ENCODE data around the gene RPS6KC1. TPM values are rescaled to one million over a fixed set of nuclear protein-coding genes. Genes with fewer than 3 reads are reported as not detected.

Gene RPS6KC1
- total RNA-seq, 1 experiment from 2014 or later: 16.9 TPM

- Histone ChIP-seq H3K9ac (ENCODE audit: extremely low read depth, insufficient read length, low read length) (no peak overlapping the region), H3K9me3 (ENCODE audit: control insufficient read depth, low read depth, low read length) (no peaks in the 10 kb centered on the region), H3K27ac (ENCODE audit: insufficient read length, low read depth, low read length) (no peak overlapping the region), H4K5ac (ENCODE audit: insufficient read length, low read depth, low read length) (no peak overlapping the region), H4K20me1 (ENCODE audit: control insufficient read depth, insufficient read depth, insufficient read length) (no peaks in the 10 kb centered on the region), H3T11ph (ENCODE audit: low read length) (no peak overlapping the region), H2AFZ (ENCODE audit: low read length) (no peak overlapping the region), H2BK5ac (ENCODE audit: insufficient read length, low read length) (no peak overlapping the region), H3K79me1 (ENCODE audit: insufficient read depth, low read depth, low read length, poor library complexity, severe bottlenecking) (no peaks in the 10 kb centered on the region), H3K56ac (ENCODE audit: insufficient read length, low read depth, low read length) (no peak overlapping the region), H2BK12ac (ENCODE audit: insufficient read length, low read depth, low read length) (no peak overlapping the region), H2AK5ac (ENCODE audit: insufficient read length, low read length) (no peak overlapping the region), H3K23ac (ENCODE audit: insufficient read length, low read depth, low read length) (no peak overlapping the region), H3K27me3 (ENCODE audit: insufficient read depth, low read length) (no peaks in the 10 kb centered on the region), H3K4me2 (ENCODE audit: insufficient read depth, insufficient read length, low read length) (no peak overlapping the region), H3K18ac (ENCODE audit: insufficient read length, low read depth, low read length) (no peak overlapping the region), H2BK120ac (ENCODE audit: low read depth, low read length, poor library complexity, severe bottlenecking) (no peak overlapping the region), H3K14ac (ENCODE audit: insufficient read depth, low read length) (no peak overlapping the region), H3K4ac (ENCODE audit: low read depth, low read length) (no peak overlapping the region), H3K79me2 (ENCODE audit: insufficient read depth, low read length) (peaks cover 4% of the 10 kb centered on the region; the same call in 1 of the 2 replicates), H2BK20ac (ENCODE audit: low read depth, low read length, poor library complexity, severe bottlenecking) (no peak overlapping the region), H2BK15ac (ENCODE audit: low read depth, low read length) (no peak overlapping the region), H3K4me1 (ENCODE audit: insufficient read depth, low read length) (peaks cover 2% of the 10 kb centered on the region; the same call in 1 of the 2 replicates), H4K91ac (ENCODE audit: insufficient read length, low read depth, low read length) (no peak overlapping the region), H4K8ac (replicated peaks; ENCODE audit: insufficient read length, low read depth, low read length) (no peak overlapping the region), H3K23me2 (ENCODE audit: insufficient read length, low read depth, low read length, poor library complexity, severe bottlenecking) (peaks cover 4% of the 10 kb centered on the region)
- Mint-ChIP-seq H3K9me3 (peaks cover 0 to 9% of the 10 kb centered on the region in 2 experiments; a peak in 4 of 5 replicates), H3K27me3 (ENCODE audit: low read depth) (no peaks in the 10 kb centered on the region; the same call in 1 of the 2 replicates), H3K4me3 (no peak overlapping the region), H3K4me1 (peaks cover 2% of the 10 kb centered on the region in 2 experiments; a peak in 3 of 4 replicates), H3K36me3 (ENCODE audit: insufficient read depth in 1 of 3, low read depth in 3 of 3) (peaks cover 0 to 4% (median 0%) of the 10 kb centered on the region in 3 experiments; a peak in 1 of 7 replicates), H3K27ac (no peak overlapping the region)
- WGBS (ENCODE audit: extremely low coverage, insufficient read length, low lambda C conversion rate): no CpG with 5 or more reads among the region's 4 CpGs
- TF ChIP-seq CTCF (conservative IDR thresholded peaks at IDR 0.05): no peak
- no peak for DNase-seq
Observed at GRCh38 chr1:213019450-213019849, 31.6 kb upstream of the RPS6KC1 start.

Measured in H9 (cell line).